ENCODE results near the gene CPXM2.

DNA sequence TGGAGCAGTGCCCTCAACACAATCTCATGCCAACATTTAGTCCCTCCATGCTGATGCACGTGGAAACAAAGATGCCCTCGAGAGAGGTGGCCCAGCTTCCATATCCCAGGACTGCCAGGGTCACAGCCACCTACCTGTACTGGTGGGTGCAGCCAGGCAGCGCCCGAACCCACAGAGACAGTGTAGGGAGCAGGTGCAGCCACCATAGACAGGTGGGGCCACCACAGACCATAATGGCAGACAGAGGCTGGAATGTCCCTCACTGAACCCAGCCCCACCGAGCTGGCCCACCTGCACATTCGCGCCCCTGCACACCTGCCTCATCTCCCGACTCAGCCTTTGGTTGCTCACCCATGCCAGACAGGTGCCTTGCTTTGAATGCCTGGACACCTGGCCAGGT, 18.3 kb upstream of the CPXM2 start:
- TF ChIP-seq CTCF (conservative IDR thresholded peaks at IDR 0.05) (no peak), ZFX (IDR thresholded peaks at IDR 0.05) (no peak)
